Kidney glomerular epithelial cell (primary cell): ENCODE results near the gene NEU4.
"Not testable (repeated sequence)": the region's sequence is repeated elsewhere in the genome, so short reads cannot be mapped to it uniquely, and the experiment has no call there.

Source experiments
- DNase-seq: peaks from one replicate; lab custom pipeline; 2025; lab: John Stamatoyannopoulos, UW

Gene NEU4

DNA sequence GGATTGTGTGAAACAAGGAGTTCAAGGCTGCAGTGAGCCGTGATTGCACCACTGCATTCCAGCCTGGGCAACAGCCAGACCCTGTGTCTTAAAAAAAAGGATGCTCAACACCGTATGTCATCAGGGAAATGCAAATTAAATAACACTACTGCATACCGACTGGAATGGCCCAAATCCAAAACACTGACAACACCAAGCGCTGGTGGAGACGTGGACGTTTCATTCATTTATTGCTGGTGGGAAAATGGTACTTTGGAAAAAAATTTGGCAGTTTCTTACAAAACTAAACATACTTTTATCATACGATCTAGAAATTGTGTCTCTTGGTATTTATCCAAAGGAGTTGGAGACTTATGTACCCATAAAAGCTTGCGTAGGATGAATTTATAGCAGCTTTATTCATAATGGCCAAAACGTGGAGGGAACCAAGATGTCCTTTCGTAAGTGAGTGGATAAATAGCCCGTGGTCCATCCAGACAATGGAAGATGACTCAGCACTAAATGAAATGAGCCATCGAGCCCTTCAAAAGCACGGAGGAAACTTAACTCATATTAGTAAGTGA, 24.2 kb downstream of the NEU4 start:
- no peak for DNase-seq

DNA sequence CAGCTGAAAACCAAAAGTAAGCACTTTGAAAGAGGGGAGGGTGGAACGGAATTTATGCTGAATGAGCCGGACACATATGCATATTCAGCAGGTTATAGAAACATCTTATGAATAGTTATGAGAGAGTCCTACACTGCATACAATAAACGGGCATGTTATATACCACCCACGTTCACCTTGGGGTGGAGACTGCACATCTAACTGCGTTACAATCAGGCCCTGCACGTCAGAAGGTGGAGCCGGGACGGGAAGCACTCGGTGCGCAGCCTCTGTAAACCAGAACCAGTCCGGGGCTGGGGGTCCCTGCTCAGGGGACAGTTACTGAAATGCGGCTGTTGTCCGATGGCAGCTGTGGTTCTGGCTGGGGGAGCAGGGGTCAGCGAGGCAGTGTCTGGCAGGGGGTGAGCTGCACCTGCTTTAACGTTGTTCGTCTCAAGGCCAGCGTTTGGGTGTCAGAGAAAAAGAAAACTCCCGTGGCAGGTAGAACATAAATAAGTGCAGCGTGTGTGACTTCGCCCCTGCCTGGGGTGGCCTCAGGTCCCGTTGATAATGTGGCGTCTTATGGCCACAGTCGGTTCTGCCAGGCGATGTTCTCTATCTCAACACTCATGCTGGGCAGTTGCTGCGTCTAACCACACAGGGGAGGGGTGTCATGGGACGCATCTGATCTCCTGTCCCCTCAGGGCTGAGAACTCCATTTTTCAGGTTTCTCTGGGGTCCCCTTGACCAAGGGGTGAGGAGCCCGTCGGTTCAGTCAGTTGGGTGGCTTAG, 24.9 kb downstream of the NEU4 start:
- DNase-seq, result not testable (repeated sequence)

- no peak for DNase-seq
Observed at GRCh38 chr2:241834527-241835210, 25.7 kb downstream of the NEU4 start.

DNA sequence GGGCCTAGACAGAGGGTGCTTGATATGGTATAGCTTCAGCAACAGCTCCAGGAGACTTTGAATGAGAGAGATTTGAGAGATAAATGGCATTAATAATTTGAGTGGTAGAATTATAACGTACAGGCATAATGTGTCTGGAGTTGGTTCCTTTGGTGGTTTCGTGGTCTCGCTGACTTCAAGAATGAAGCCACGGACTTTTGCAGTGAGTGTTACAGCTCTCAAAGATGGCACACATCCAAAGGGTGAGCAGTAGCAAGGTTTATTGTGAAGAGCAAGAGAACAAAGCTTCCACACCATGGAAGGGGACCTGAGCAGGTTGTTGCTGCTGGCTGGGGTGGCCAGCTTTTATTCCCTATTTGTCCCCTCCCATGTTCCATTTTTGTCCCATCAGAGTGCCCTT, 26.6 kb downstream of the NEU4 start:
- DNase-seq, result no peak

- no peak for DNase-seq
Observed at GRCh38 chr2:241836292-241836691, 27.3 kb downstream of the NEU4 start.

- DNase-seq, result no peak
Observed at GRCh38 chr2:241837197-241837965, 28.4 kb downstream of the NEU4 start.

GRCh38 chr2:241841181-241842066, 32.4 kb downstream of the NEU4 start:
- no peak for DNase-seq

- DNase-seq, result no peak
Observed at GRCh38 chr2:241842067-241842415, 33.0 kb downstream of the NEU4 start.

DNA sequence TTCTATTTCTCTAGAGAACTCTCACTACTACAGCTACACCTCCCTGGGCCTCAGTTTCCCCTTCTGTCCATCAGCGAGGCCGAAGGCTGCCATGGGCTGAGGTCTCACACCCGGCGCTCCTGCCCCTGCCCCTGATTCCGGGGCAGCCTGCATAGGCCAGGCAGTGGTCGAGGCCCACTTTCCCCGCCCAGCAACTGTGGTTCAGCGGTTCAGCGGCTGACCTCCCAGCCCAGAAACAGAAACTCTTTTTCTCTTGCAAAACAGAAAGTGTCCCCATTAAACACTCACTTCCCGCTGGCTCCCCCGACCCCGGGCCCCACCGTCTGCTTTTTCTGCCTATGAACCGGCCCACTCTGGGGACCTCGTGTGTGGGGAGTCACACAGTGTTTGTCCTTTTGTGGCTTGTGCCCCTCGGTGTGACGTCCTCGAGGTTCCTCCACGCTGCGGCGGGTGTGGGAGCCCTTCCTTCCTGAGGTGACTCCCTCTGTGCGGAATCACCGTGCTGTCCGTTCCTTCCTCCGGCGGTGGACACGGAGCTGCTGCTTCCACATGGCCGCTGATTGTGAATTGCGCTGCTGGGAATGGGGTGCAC, 33.7 kb downstream of the NEU4 start:
- DNase-seq, result no peak

- no peak for DNase-seq
Observed at GRCh38 chr2:241843321-241844065, 34.5 kb downstream of the NEU4 start.

DNA sequence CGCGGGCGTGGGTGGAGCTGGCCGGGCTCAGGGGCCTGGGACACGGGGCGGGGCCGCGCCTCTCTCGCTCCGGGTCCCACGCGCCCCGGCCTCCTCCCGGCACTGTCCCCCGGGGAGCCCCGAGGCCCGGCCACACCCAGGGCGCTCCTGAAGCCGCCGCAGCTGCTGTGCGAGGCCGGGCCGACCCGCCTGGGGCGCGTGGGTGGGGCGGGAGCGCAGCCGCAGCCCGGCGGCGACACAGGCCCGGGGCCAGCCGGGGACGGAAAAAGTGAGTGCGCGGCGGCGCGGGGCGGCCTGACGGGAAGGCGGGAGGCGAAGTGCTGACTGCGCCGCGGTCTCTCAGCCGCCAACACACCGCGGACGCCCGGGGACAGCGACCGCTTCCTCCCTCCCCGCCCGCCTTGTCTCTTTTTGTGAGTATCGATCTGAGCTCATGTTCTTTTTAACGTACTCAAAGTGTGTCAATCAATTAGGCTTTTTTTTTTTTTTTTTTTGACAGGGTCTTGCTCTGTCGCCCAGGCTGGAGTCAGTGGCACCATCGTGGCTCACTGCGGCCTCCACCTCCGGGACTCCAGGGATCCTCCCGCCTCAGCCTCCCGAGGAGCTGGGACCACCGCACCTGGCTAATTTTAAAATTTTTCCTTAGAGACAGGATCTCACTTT, 35.2 kb downstream of the NEU4 start:
- no peak for DNase-seq

GRCh38 chr2:241844831-241845578, 36.0 kb downstream of the NEU4 start:
- DNase-seq, result no peak

- no peak for DNase-seq
Observed at GRCh38 chr2:241846406-241846805, 37.4 kb downstream of the NEU4 start.

DNA sequence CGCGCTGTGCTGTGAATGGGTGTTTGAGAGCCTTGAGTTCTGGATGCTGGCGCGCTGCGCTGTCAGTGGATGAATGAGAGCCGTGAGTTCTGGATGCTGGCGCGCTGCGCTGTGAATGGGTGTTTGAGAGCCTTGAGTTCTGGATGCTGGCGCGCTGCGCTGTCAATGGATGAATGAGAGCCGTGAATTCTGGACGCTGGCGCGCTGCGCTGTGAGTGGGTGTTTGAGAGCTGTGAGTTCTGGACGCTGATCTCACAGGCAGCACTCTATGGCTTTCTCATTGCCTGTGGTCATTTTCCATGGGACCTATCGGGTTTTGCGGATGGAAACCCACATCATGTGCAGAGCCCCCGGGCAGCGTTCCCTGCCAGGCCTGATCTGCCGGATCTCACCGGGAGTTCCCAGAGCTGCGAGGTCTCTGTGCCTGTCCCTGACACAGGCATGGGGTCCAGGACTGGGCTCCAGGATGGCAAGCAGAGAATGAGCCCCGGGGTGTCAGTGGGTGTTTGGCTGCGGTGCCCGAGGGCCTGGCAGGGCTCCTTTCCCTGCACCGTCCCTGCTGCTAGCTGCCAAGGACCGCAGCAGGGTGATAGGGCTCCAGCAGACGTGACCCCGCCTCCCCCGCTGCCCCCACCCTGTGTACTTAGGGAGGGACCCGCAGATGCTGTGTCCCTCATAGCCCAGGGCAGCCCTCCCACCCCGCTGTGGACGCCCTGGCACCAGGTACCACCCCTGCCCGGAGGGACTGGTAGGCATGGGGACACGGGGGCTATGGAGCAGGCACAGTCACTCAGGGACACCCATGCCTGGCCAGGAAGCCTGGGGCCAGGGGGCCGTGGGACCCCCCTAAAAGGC, 40.0 kb downstream of the NEU4 start:
- no peak for DNase-seq

DNA sequence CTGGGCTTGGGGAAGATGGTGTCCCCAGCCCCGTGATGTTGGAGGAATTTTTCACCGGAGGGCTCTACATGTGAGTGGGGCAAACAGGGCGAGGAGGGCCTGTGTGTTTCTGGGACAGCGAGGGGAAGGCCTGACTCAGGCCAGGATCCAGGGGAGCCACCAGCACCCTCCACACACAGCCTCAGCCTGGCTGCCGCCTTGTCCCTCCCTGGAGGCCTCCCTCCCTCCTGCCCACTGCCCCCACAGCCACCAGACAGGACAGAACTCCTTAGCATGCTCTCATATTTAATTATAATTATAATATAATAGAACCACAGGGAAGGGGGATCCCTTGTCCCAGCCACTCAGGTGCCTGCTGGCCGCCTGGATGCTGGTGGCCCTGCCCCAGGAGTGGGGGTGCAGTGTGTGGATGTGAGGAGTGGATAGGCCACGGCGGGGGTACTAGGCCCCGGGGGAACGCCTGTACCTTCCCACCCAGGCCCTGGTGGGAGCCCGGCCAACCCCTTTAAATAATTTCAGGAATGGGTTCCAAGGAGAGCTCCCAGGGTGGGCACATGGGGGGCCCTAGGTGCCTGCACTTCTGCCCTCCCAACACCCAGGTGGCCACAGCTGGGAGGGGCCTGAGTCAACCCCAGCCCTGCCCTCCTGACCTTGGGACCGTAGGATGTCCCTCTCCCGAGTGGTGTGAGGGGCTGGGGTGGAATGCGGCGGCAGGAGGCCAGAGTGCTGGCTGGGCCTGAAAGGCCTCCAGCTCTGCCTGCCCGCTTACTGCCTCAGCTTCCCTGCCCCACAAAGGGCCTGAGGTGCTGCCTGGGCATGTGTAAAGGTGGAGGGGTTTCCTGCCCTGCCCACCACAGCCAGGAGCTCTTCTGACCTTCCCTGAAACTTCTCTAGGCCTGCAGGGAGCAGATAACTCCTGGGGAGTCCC, 40.9 kb downstream of the NEU4 start:
- DNase-seq, result no peak

- DNase-seq, result no peak
Observed at GRCh38 chr2:241850544-241851324, 41.7 kb downstream of the NEU4 start.
